Measurements from ENCODE around the gene KCNQ1. TPM values are rescaled to one million over a fixed set of nuclear protein-coding genes. Genes with fewer than 3 reads are reported as not detected.

Gene KCNQ1
- total RNA-seq, 1 donor from 2014 or later = 6.4 TPM

DNA sequence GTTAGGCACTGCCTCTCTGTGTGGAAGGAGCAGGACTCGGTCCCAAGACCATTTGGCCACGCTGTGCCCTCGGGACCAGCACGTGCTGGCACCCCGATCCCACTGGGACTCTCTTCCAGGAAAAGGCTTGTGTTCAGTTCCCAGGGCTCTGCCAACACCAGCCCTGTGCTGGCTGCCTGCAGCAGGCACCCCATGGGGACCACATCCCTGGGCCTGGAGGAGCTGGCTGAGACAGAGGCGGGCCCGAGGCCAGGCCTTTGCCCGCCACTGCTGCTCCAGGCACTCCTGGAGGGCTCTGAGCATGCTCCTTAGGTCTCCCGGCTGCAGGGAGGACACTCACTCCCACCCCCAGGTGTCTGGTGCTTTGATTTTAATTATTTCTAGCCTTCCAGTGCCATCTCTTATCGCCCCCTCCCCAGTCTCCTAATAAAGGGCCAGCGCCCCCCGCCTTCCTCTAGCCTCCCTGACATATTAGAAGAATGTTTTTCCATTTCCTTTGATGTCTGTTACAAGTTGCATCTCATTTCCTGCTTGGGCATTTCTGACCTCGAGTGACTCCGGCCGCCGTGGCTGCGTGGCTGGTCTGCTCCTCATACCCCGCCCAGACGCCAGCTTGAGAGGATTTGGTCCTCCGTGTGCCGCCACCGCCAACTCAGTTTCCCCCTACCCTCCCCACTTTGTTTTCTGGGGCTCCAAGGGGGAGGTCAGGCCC is 426.3 kb downstream of the KCNQ1 start:
- H3K9me3 Mint-ChIP-seq = no peaks in the 10 kb centered on the region
- peaks cover 2% of the 10 kb centered on the region for H3K4me1 Mint-ChIP-seq
- no peak overlapping the region for H3K27ac Mint-ChIP-seq
- no peaks in the 10 kb centered on the region for H3K36me3 Mint-ChIP-seq (ENCODE audit: low read depth)
- no peak for DNase-seq
- H3K4me3 Mint-ChIP-seq = no peak overlapping the region
- intact Hi-C loops (cut with micrococcal nuclease) = no loop called here
- peaks cover 44% of the 10 kb centered on the region for H3K27me3 Mint-ChIP-seq

DNA sequence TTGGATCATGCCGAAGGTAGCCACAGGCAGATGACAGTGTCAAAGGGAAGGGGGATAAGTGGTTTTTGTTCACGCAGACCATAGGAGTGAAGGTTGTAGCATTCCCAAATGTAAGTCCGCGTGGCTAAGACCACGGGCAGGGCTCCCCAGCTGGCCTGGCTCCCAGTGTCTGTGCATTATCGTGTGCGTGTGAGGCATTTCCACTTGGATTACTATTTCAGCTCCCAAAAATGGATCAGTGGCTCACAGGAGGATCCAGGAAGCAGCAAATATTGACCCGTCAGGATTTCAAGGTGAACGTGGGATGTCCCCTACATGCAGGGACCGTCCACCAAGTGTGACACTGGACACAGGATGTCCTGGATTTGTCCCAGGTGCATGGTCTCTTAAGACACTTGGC is 430.2 kb downstream of the KCNQ1 start:
- intact Hi-C loops (cut with micrococcal nuclease) = no loop called here
- no peaks in the 10 kb centered on the region for H3K36me3 Mint-ChIP-seq (ENCODE audit: low read depth)
- no peak overlapping the region for H3K27ac Mint-ChIP-seq
- no peak for DNase-seq
- H3K4me3 Mint-ChIP-seq = no peak overlapping the region
- no peaks in the 10 kb centered on the region for H3K4me1 Mint-ChIP-seq
- peaks cover 16% of the 10 kb centered on the region for H3K27me3 Mint-ChIP-seq
- no peaks in the 10 kb centered on the region for H3K9me3 Mint-ChIP-seq

DNA sequence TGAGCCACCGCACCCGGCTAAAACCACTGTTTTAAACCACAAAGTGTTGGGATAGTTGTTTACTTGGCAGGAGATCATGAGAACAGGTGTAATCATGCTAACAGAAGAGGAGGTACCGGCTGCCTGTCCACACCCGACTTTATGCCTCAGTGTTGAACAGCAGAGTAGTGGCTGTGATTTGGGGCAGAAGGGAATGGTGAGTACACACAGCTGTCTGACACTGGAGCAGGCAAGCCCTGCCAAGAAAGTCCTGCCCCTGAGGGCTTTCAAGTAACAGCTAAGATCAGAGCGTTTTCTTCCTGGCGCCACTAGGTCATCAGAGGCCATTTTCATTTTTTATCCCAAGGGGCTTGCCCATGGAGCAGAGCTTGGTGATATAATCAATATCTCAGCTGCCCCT is 432.7 kb downstream of the KCNQ1 start:
- H3K36me3 Mint-ChIP-seq (ENCODE audit: low read depth) = no peaks in the 10 kb centered on the region
- H3K27me3 Mint-ChIP-seq = peaks cover 16% of the 10 kb centered on the region
- no peaks in the 10 kb centered on the region for H3K4me1 Mint-ChIP-seq
- no peak overlapping the region for H3K4me3 Mint-ChIP-seq
- intact Hi-C loops (cut with micrococcal nuclease) = no loop called here
- no peaks in the 10 kb centered on the region for H3K9me3 Mint-ChIP-seq
- H3K27ac Mint-ChIP-seq = no peak overlapping the region
- no peak for DNase-seq

DNA sequence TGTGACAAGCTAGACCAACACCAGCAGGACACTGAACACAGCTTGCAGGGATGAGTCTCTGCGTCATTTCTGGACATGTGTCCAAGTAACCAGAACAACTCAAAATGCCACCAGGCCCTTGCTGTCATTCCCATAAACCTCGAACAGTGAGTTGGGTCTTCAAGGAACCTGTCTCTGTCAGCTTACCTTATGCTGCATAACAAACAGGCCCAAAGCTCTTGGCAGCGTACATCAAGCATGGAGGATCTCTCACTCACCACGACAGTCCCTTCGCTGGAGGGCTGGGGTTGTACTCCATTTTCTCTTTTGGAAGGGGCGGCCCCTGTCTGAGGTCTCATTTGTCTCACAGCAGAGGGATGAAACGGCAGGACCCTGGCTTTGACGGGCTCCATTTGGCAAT is 434.0 kb downstream of the KCNQ1 start:
- Mint-ChIP-seq H3K27ac (no peak overlapping the region), H3K9me3 (no peaks in the 10 kb centered on the region)
- intact Hi-C loops (cut with micrococcal nuclease) = no loop called here

GRCh38 chr11:2880646-2881045 is 435.8 kb downstream of the KCNQ1 start:
- intact Hi-C loops (cut with micrococcal nuclease) = loop anchor here (10.0 kb wide), 2 partner anchors 176 to 616 kb away; no protein-coding TSS in a partner anchor
- Mint-ChIP-seq H3K4me3 (no peak overlapping the region), H3K4me1 (peaks cover 2% of the 10 kb centered on the region), H3K27me3 (peaks cover 29% of the 10 kb centered on the region), H3K9me3 (no peaks in the 10 kb centered on the region), H3K36me3 (ENCODE audit: low read depth) (no peaks in the 10 kb centered on the region), H3K27ac (no peak overlapping the region)
- no peak for DNase-seq

More for the DNA sequence above, 434.0 kb downstream of the KCNQ1 start:
- no peak for DNase-seq
- H3K36me3 Mint-ChIP-seq (ENCODE audit: low read depth) = no peaks in the 10 kb centered on the region
- H3K4me3 Mint-ChIP-seq = no peak overlapping the region
- H3K4me1 Mint-ChIP-seq = no peaks in the 10 kb centered on the region
- H3K27me3 Mint-ChIP-seq = peaks cover 27% of the 10 kb centered on the region

DNA sequence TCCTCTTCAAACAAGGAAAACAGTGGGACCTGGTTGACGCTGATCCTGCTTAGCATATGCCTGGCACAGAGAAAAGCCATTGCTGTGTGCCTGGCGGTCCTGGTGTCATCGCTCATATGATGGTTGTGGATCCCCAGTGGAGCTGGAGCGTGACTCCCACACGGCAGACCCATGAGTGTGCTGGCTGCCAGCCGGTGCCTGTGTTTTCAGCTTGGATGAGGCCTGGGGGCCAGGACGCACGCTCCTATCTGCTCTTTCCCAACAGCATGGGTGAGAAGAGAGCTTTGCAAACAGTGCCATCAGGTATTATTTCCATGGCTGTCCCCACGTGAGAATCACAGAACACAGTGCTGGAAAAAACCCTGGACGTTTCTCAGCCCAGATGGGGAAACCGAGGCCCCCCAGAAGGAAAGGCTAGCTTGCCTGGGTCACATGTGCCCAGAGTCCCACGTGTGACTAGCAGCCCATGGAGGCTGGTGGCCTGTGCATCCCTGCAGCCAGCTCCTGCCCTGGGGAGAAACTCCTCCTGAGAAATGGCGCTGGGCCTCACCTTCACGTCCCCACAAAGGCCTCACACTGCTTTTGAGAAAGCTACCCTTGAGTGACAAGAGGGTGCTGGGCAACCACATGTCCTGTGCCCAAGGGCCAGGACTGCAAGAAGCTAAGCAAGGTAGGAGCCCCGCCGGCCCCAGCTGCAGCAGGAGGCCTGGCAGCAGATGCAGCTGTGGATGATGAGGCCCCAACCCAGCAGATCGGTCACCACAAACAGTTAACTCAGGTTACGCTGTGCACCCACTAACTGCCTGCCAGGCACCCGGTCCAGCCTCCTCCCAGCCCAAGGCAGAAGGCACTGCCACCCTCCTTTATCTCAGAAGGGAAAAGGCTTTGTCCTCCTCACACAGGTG is 436.5 kb downstream of the KCNQ1 start:
- Mint-ChIP-seq H3K36me3 (ENCODE audit: low read depth) (no peaks in the 10 kb centered on the region), H3K4me3 (no peak overlapping the region), H3K9me3 (no peaks in the 10 kb centered on the region), H3K4me1 (peaks cover 2% of the 10 kb centered on the region), H3K27me3 (peaks cover 29% of the 10 kb centered on the region), H3K27ac (no peak overlapping the region)
- no peak for DNase-seq
- intact Hi-C loops (cut with micrococcal nuclease) = loop anchor here (10.0 kb wide), 2 partner anchors 177 to 617 kb away; no protein-coding TSS in a partner anchor

GRCh38 chr11:2881981-2882375 is 437.2 kb downstream of the KCNQ1 start:
- Mint-ChIP-seq H3K4me3 (no peak overlapping the region), H3K27me3 (peaks cover 34% of the 10 kb centered on the region), H3K36me3 (ENCODE audit: low read depth) (no peaks in the 10 kb centered on the region), H3K4me1 (peaks cover 4% of the 10 kb centered on the region), H3K9me3 (no peaks in the 10 kb centered on the region), H3K27ac (no peak overlapping the region)
- DNase-seq = no peak
- intact Hi-C loops (cut with micrococcal nuclease) = loop anchor here (10.0 kb wide), 2 partner anchors 177 to 617 kb away; no protein-coding TSS in a partner anchor

- Mint-ChIP-seq H3K27me3 (peaks cover 38% of the 10 kb centered on the region), H3K4me3 (peak overlapping the region; percentile 56), H3K27ac (no peak overlapping the region), H3K36me3 (ENCODE audit: low read depth) (no peaks in the 10 kb centered on the region), H3K9me3 (no peaks in the 10 kb centered on the region), H3K4me1 (peaks cover 4% of the 10 kb centered on the region)
- intact Hi-C loops (cut with micrococcal nuclease) = loop anchor here (10.0 kb wide), 2 partner anchors 178 to 618 kb away; no protein-coding TSS in a partner anchor
- DNase-seq = no peak
These were observed 437.7 kb downstream of the KCNQ1 start for GRCh38 chr11:2882396-2883110.

GRCh38 chr11:2883640-2883978 is 438.8 kb downstream of the KCNQ1 start:
- intact Hi-C loops (cut with micrococcal nuclease) = loop anchor here (10.0 kb wide), 2 partner anchors 179 to 619 kb away; no protein-coding TSS in a partner anchor
- no peak overlapping the region for H3K4me3 Mint-ChIP-seq

DNA sequence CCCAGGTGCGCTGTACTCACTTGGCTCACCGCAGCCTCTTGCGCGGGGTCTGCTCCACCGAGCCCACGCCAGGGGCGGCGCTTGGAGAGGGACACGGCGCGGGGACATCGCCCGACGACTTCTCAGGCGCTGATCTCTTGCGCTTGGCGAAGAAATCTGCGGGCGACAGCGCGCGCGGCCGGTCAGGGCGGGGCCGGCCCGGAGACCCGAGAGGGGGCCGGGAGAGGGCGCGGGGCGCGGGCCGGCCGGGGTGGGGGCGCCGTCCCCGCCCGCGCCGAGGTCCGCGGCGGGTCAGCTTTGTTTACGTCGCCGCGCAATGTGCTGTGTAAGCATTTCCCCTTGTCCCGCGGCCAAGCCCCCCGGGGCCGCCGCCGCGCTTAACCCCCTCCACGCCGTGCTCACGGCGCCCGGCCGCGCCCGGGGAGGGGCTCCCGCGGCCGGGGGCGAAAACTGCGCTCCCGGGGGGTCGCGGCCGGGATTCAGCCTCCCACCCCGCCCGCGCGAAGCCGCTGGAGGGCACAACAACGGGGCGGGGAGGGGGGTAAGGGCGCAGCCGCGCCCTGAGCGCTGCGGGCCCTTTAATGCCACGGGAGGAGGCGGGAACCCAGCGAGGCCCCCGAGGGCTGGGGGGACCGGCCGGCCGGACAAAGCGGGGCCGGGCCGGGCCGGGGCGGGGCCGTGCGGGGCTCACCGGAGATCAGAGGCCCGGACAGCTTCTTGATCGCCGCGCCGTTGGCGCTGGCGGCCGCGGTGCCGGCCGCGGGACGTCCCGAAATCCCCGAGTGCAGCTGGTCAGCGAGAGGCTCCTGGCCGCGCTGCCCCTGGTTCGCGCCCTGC is 439.4 kb downstream of the KCNQ1 start:
- Mint-ChIP-seq H3K27me3 (peaks cover 38% of the 10 kb centered on the region), H3K36me3 (ENCODE audit: low read depth) (no peaks in the 10 kb centered on the region), H3K4me3 (no peak overlapping the region), H3K27ac (no peak overlapping the region), H3K4me1 (peaks cover 5% of the 10 kb centered on the region), H3K9me3 (no peaks in the 10 kb centered on the region)
- intact Hi-C loops (cut with micrococcal nuclease) = loop anchor here (10.0 kb wide), 2 partner anchors 179 to 619 kb away; no protein-coding TSS in a partner anchor
- DNase-seq = peak; percentile 61

More at GRCh38 chr11:2883640-2883978, 438.8 kb downstream of the KCNQ1 start:
- no peaks in the 10 kb centered on the region for H3K9me3 Mint-ChIP-seq
- no peaks in the 10 kb centered on the region for H3K36me3 Mint-ChIP-seq (ENCODE audit: low read depth)
- H3K4me1 Mint-ChIP-seq = peaks cover 5% of the 10 kb centered on the region
- H3K27me3 Mint-ChIP-seq = peaks cover 38% of the 10 kb centered on the region
- H3K27ac Mint-ChIP-seq = no peak overlapping the region
- no peak for DNase-seq

DNA sequence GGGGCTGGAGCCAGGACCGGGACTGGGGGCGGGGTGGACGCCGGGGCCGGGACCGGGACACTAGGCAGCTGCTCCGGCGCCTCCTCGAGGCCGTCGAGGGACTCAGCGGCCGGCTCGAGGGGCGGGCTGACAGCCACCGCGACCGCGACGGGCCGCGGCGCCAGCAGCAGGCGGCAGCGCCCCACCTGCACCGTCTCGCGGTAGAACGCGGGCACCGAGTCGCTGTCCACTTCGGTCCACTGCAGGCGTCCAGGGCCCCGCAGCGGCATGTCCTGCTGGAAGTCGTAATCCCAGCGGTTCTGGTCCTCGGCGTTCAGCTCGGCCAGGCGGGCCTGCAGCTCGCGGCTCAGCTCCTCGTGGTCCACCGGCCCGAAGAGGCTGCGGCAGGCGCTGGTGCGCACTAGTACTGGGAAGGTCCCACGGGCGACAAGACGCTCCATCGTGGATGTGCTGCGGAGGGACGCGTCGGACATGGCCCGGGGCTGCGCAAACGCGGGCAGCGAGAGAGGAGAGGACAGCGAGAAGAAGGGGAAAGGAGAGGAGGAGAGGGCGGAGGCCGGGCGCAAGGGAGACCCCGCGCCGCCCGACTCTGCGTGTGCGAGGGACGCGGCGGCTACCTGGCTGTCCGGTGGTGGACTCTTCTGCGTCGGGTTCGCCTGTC is 440.3 kb downstream of the KCNQ1 start:
- peak overlapping the region; percentile 17 for H3K27ac Mint-ChIP-seq
- no peaks in the 10 kb centered on the region for H3K36me3 Mint-ChIP-seq (ENCODE audit: low read depth)
- no peaks in the 10 kb centered on the region for H3K9me3 Mint-ChIP-seq
- peak overlapping the region; percentile 89 for H3K4me3 Mint-ChIP-seq
- peaks cover 38% of the 10 kb centered on the region for H3K27me3 Mint-ChIP-seq
- peaks cover 5% of the 10 kb centered on the region for H3K4me1 Mint-ChIP-seq
- intact Hi-C loops (cut with micrococcal nuclease) = loop anchor here (5.0 to 10.0 kb wide), 3 partner anchors 180 to 620 kb away; partner anchors contain the start of gene TRPM5
- peak; percentile 79 for DNase-seq

- Mint-ChIP-seq H3K27ac (peak within 1 kb of the TSS; percentile 17), H3K4me3 (peak within 1 kb of the TSS; percentile 89), H3K9me3 (no peaks in the 10 kb centered on the region), H3K36me3 (ENCODE audit: low read depth) (no peaks in the 10 kb centered on the region), H3K4me1 (peaks cover 5% of the 10 kb centered on the region), H3K27me3 (peaks cover 34% of the 10 kb centered on the region)
- intact Hi-C loops (cut with micrococcal nuclease) = loop anchor here (2.0 to 10.0 kb wide), 4 partner anchors 45 to 621 kb away; partner anchors contain the start of gene TRPM5
- DNase-seq = peak; percentile 95
These were observed 440.9 kb downstream of the KCNQ1 start, which contains the start of gene CDKN1C for GRCh38 chr11:2885678-2886081. Gene CDKN1C, minus strand, starts transcription at chr11:2885775. Its CDS starts 319 bp downstream, at chr11:2885456.
